ENCODE data around the gene HSD17B8. TPM values are rescaled to one million over a fixed set of nuclear protein-coding genes. Genes with fewer than 3 reads are reported as not detected.

Gene HSD17B8
- total RNA-seq, 1 experiment from 2014 or later: 7.4 TPM

GRCh38 chr6:33216117-33216649, 11.7 kb downstream of the HSD17B8 start:
- in situ Hi-C loops (cut with HindIII; ENCODE audit: low pct_unique_long_range_greater_than_20kb, low sequenced_read_pairs) (no loop called here), intact Hi-C loops (cut with micrococcal nuclease; ENCODE audit: unreplicated experiment) (no loop called here)
- no peak overlapping the region for H3K4me3 ChIP-seq (ENCODE audit: low read depth in 2 of 2, low read length in 2 of 2)
- POLR2A ChIA-PET: no interaction called here
- CTCF ChIA-PET: no interaction called here
- H3K36me3 ChIP-seq (ENCODE audit: control insufficient read depth, insufficient read depth, low read length): no peaks in the 10 kb centered on the region
- DNase-seq (ENCODE audit: low read depth, low spot score): no peak
- H3K4me1 ChIP-seq (ENCODE audit: control insufficient read depth, insufficient read depth, low read length): peaks cover 10% of the 10 kb centered on the region
- BruUV-seq (replicated peaks): no TSS peak
- H3K27ac ChIP-seq (ENCODE audit: low read length): no peak overlapping the region
- H3K9me3 ChIP-seq (ENCODE audit: control insufficient read depth, insufficient read depth, low read depth, low read length): no peaks in the 10 kb centered on the region
- TF ChIP-seq REST (IDR thresholded peaks at IDR 0.05; ENCODE audit: insufficient read depth in 1 of 2, low read depth in 2 of 2, low read length in 1 of 2) (no peak), SIN3A (IDR thresholded peaks at IDR 0.05; ENCODE audit: borderline replicate concordance, insufficient read depth, low read depth, low read length) (no peak), CTCF (IDR thresholded peaks at IDR 0.05) (no peak), POLR2AphosphoS5 (IDR thresholded peaks at IDR 0.05; ENCODE audit: low read depth, low read length) (no peak), TCF7L2 (IDR thresholded peaks at IDR 0.05; ENCODE audit: low read depth, low read length) (no peak)
- ATAC-seq: no peak
- no peaks in the 10 kb centered on the region for H3K27me3 ChIP-seq (ENCODE audit: control insufficient read depth, insufficient read depth, low read length)

- no TSS peak for BruUV-seq (replicated peaks)
- in situ Hi-C loops (cut with HindIII; ENCODE audit: low pct_unique_long_range_greater_than_20kb, low sequenced_read_pairs): no loop called here
- POLR2A ChIA-PET: no interaction called here
- H3K4me1 ChIP-seq (ENCODE audit: control insufficient read depth, insufficient read depth, low read length): peaks cover 10% of the 10 kb centered on the region
- CTCF ChIA-PET: no interaction called here
- H3K36me3 ChIP-seq (ENCODE audit: control insufficient read depth, insufficient read depth, low read length): no peaks in the 10 kb centered on the region
- no peak for ATAC-seq
- no peaks in the 10 kb centered on the region for H3K27me3 ChIP-seq (ENCODE audit: control insufficient read depth, insufficient read depth, low read length)
- intact Hi-C loops (cut with micrococcal nuclease; ENCODE audit: unreplicated experiment): no loop called here
- no peak overlapping the region for H3K27ac ChIP-seq (ENCODE audit: low read length)
- no peaks in the 10 kb centered on the region for H3K9me3 ChIP-seq (ENCODE audit: control insufficient read depth, insufficient read depth, low read depth, low read length)
- TF ChIP-seq REST (IDR thresholded peaks at IDR 0.05; ENCODE audit: insufficient read depth in 1 of 2, low read depth in 2 of 2, low read length in 1 of 2) (no peak), TCF7L2 (IDR thresholded peaks at IDR 0.05; ENCODE audit: low read depth, low read length) (no peak), CTCF (IDR thresholded peaks at IDR 0.05) (no peak), SIN3A (IDR thresholded peaks at IDR 0.05; ENCODE audit: borderline replicate concordance, insufficient read depth, low read depth, low read length) (no peak), POLR2AphosphoS5 (IDR thresholded peaks at IDR 0.05; ENCODE audit: low read depth, low read length) (no peak)
- H3K4me3 ChIP-seq (ENCODE audit: low read depth in 2 of 2, low read length in 2 of 2): no peak overlapping the region
- no peak for DNase-seq (ENCODE audit: low read depth, low spot score)
Observed at GRCh38 chr6:33217246-33217645, 12.8 kb downstream of the HSD17B8 start.
